COR-L47 (cell line): ENCODE results near the gene ZNF783.
"Not testable (repeated sequence)": the region's sequence is repeated elsewhere in the genome, so short reads cannot be mapped to it uniquely, and the experiment has no call there.

ENCODE experiments used
- DNase-seq: peaks from one replicate; lab custom pipeline; 2025; lab: John Stamatoyannopoulos, UW

ZNF783 gene

GRCh38 chr7:149330914-149331567 is 69.0 kb downstream of the ZNF783 start:
- DNase-seq: no peak

- not testable (repeated sequence) for DNase-seq
Observed at GRCh38 chr7:149332602-149333320, 70.8 kb downstream of the ZNF783 start.

DNA sequence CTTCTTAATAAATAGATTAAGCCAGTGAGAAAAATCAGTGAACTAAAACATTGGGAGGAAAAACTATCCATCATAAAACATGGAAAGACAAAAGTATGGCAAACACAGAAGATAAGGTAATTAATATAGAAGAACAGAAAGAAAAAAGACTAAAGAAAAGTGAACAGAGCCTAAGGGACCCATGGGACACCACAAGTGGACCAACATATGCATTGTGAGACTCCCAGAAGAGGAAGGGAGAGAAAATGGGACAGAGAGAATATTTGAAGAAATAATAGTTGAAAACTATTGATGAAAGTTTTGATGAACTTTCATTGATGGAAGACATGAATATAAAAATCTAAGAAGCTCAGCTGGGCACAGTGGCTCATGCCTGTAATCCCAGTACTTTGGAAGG is 71.3 kb downstream of the ZNF783 start:
- no peak for DNase-seq

GRCh38 chr7:149334219-149334618 is 72.2 kb downstream of the ZNF783 start:
- DNase-seq: no peak
